ENCODE measurements around the gene CEP112. TPM values are rescaled to one million over a fixed set of nuclear protein-coding genes. Genes with fewer than 3 reads are reported as not detected.

CEP112 gene
- total and polyA plus RNA-seq, 2 of the 4 experiments (the other 2 are of a cell fraction) = 2.5 to 5.6 TPM

DNA sequence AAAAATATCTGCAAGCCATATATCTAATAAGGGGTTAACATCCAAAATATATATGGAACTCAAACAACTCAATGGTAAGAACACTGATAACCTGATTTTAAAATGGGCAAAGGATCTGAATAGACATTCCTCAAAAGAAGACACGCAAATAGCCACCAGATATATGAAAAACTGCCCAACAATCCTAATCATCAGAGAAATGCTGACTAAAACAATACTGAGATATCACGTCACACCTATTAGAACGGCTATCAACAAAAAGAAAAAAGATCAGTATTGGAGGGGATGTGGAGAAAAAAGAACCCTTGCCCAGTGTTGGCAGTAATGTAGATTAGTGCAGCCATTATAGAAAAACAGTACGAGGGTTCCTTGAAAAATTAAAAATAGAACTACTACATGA is 97.2 kb downstream of the CEP112 start:
- Histone ChIP-seq H2BK5ac (ENCODE audit: low read depth, low read length, poor library complexity, severe bottlenecking) (no peak overlapping the region), H2BK15ac (ENCODE audit: low read depth, low read length) (no peak overlapping the region), H3K4me1 (ENCODE audit: control insufficient read depth, insufficient read depth, low read length) (peaks cover 2% of the 10 kb centered on the region; the same call in 1 of the 2 replicates), H3K18ac (ENCODE audit: low read depth, low read length) (no peak overlapping the region), H3K56ac (ENCODE audit: extremely low read depth, insufficient read depth, low read length) (no peak overlapping the region), H3K4me2 (ENCODE audit: low read depth, low read length) (no peak overlapping the region), H3K9me1 (ENCODE audit: insufficient read depth, low read length) (no peaks in the 10 kb centered on the region), H3K9ac (ENCODE audit: low read depth, low read length) (no peak overlapping the region), H4K91ac (ENCODE audit: insufficient read depth, low read depth, low read length) (no peak overlapping the region), H2AK9ac (replicated peaks; ENCODE audit: low read depth, low read length, poor library complexity) (no peak overlapping the region), H3K23ac (ENCODE audit: low read depth, low read length) (no peak overlapping the region), H3K4ac (ENCODE audit: low read depth, low read length) (no peak overlapping the region), H3K4me3 (ENCODE audit: insufficient read depth, low read depth, low read length) (no peak overlapping the region), H3K14ac (replicated peaks; ENCODE audit: low read depth, low read length) (no peak overlapping the region), H3K36me3 (ENCODE audit: control insufficient read depth, insufficient read depth, low read length) (no peaks in the 10 kb centered on the region), H2BK20ac (ENCODE audit: low read depth, low read length) (no peak overlapping the region), H4K8ac (ENCODE audit: low read depth in 2 of 2, low read length in 2 of 2) (no peak overlapping the region), H3K79me1 (ENCODE audit: low read depth in 1 of 2, low read length in 2 of 2) (no peaks in the 10 kb centered on the region), H3K27me3 (ENCODE audit: control insufficient read depth, insufficient read depth, low read length) (no peaks in the 10 kb centered on the region), H4K20me1 (ENCODE audit: insufficient read depth, low read length) (no peaks in the 10 kb centered on the region), H4K5ac (ENCODE audit: low read depth, low read length) (no peak overlapping the region), H2AK5ac (ENCODE audit: low read depth, low read length) (no peak overlapping the region), H3K9me3 (ENCODE audit: control insufficient read depth, insufficient read depth, low read length) (no peaks in the 10 kb centered on the region; the same call in 1 of the 2 replicates), H2BK120ac (ENCODE audit: low read depth, low read length) (no peak overlapping the region), H3K27ac (ENCODE audit: insufficient read depth, low read length) (no peak overlapping the region), H2AFZ (replicated peaks; ENCODE audit: low read length, poor library complexity) (no peak overlapping the region)
- BruUV-seq (replicated peaks) = no TSS peak
- ChIA-PET POLR2A (ENCODE audit: unreplicated experiment) (no interaction called here), CTCF (no interaction called here)
- TF ChIP-seq RCOR1 (IDR thresholded peaks at IDR 0.05; ENCODE audit: insufficient replicate concordance, low read length) (no peak), RAD21 (IDR thresholded peaks at IDR 0.05; ENCODE audit: low read length) (no peak), MAFK (IDR thresholded peaks at IDR 0.05; ENCODE audit: low read depth, low read length) (peak; percentile 16; the same call in 1 of the 2 replicates)
- TF ChIP-seq, protein P1, sequence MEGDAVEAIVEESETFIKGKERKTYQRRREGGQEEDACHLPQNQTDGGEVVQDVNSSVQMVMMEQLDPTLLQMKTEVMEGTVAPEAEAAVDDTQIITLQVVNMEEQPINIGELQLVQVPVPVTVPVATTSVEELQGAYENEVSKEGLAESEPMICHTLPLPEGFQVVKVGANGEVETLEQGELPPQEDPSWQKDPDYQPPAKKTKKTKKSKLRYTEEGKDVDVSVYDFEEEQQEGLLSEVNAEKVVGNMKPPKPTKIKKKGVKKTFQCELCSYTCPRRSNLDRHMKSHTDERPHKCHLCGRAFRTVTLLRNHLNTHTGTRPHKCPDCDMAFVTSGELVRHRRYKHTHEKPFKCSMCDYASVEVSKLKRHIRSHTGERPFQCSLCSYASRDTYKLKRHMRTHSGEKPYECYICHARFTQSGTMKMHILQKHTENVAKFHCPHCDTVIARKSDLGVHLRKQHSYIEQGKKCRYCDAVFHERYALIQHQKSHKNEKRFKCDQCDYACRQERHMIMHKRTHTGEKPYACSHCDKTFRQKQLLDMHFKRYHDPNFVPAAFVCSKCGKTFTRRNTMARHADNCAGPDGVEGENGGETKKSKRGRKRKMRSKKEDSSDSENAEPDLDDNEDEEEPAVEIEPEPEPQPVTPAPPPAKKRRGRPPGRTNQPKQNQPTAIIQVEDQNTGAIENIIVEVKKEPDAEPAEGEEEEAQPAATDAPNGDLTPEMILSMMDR (conservative IDR thresholded peaks at IDR 0.05; ENCODE audit: low read depth, low read length) = no peak
- DNase-seq (no peak), ATAC-seq (ENCODE audit: low read depth) (no peak)
- in situ Hi-C loops (cut with MboI; ENCODE audit: low sequenced_read_pairs) = no loop called here
- WGBS, 2 experiments (ENCODE audit: extremely low coverage in 2 of 2, insufficient read length in 1 of 2) = no CpG with 5 or more reads among the region's 4 CpGs
- dilution Hi-C loops (cut with HindIII; ENCODE audit: low sequenced_read_pairs, unreplicated experiment) = no loop called here
- intact Hi-C loops (cut with micrococcal nuclease) = no loop called here

All from IMR-90 (cell line).